Measurements from ENCODE around the gene TNS4. TPM values are rescaled to one million over a fixed set of nuclear protein-coding genes. Genes with fewer than 3 reads are reported as not detected.

TNS4 gene
- total RNA-seq, 1 experiment from 2014 or later: 36.6 TPM

DNA sequence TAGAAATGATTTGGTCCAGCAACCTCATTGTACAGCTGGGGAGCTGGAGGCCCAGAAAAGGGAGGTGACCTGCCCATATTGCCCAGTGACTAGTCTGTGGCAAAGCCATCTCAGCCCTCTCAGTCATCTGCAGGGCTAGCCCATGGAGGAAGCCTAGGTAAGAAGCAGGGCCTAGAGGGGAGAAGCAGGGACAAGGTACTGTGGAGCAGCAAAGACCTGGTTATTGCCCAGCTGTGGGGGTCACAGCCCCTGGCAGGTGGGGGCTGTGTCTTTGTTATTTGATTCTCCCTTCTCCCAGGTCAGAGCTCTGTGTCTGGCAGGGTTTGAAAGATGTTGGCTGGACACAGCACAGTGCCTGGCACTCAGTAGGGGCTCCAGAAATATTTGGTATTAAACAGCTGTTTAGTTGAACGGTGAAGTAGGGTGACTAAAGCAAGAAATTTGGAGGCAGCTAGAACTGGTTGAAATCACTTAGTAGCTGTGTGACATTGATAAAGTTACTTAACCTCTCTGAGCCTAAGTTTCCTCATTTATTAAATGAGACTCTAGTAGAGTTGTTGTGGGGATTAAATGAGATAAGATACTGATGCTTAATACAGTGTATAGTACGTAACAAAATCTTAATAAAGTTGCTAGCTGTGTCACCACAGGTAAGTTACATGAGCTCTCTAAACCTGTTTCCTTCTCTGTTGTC, 46.5 kb upstream of the TNS4 start:
- TF ChIP-seq ELF1 (IDR thresholded peaks at IDR 0.05; ENCODE audit: borderline replicate concordance, low read depth) (no peak), SIN3A (IDR thresholded peaks at IDR 0.05; ENCODE audit: low read depth) (no peak), SP1 (IDR thresholded peaks at IDR 0.05; ENCODE audit: low read depth) (no peak), EZH2phosphoT487 (IDR thresholded peaks at IDR 0.05; ENCODE audit: borderline replicate concordance) (no peak), POLR2AphosphoS5 (IDR thresholded peaks at IDR 0.05; ENCODE audit: low read depth, low read length) (no peak), YY1 (IDR thresholded peaks at IDR 0.05; ENCODE audit: extremely low read depth, insufficient replicate concordance, low read depth, low read length) (no peak), CBX3 (IDR thresholded peaks at IDR 0.05; ENCODE audit: low read depth) (no peak), POLR2A (IDR thresholded peaks at IDR 0.05; ENCODE audit: borderline replicate concordance, extremely low read depth, insufficient read depth, insufficient read length) (no peak)
- H3K27ac ChIP-seq (ENCODE audit: low read depth, low read length): no peak overlapping the region
- no TSS peak for BruUV-seq (replicated peaks)
- H3K4me3 ChIP-seq (replicated peaks in 1 of 2; ENCODE audit: low read depth in 1 of 2, low read length in 2 of 2): no peak overlapping the region
- POLR2A ChIA-PET: interaction anchor here (1.0 to 1.5 kb wide), 2 partner anchors 11 to 46 kb away, joined by 3 to 4 read pairs; partner anchors contain the start of gene TNS4
- peaks cover 6 to 10% of the 10 kb centered on the region in 2 experiments for H3K4me1 ChIP-seq (ENCODE audit: control insufficient read depth in 1 of 2, insufficient read depth in 2 of 2, low read length in 2 of 2)
- H2AFZ ChIP-seq (ENCODE audit: low read depth, low read length, poor library complexity, severe bottlenecking): no peak overlapping the region
- intact Hi-C loops (cut with micrococcal nuclease): no loop called here
- no peak overlapping the region for H3K9ac ChIP-seq (ENCODE audit: low read length)
- RAD21 ChIA-PET (ENCODE audit: low non-redundant PET in 1 of 2, low total read pairs in 2 of 2, uncharacterized antibody in 2 of 2, unreplicated experiment in 2 of 2): interaction anchor here in 1 of 2 experiments (0.7 kb wide), 1 partner anchor 12 kb away, joined by 3 read pairs; no protein-coding TSS in a partner anchor
- no peaks in the 10 kb centered on the region for H3K79me2 ChIP-seq (ENCODE audit: insufficient read depth, low read length)
- no peak for ATAC-seq
- no peaks in the 10 kb centered on the region for H3K9me3 ChIP-seq (ENCODE audit: control insufficient read depth in 1 of 2, insufficient read depth in 1 of 2, low read depth in 1 of 2, low read length in 2 of 2)
- CTCF ChIA-PET: interaction anchor here (1.3 to 1.7 kb wide), 2 partner anchors 10 to 12 kb away, joined by 5 to 7 read pairs; no protein-coding TSS in a partner anchor
- no peaks in the 10 kb centered on the region for H3K9me2 ChIP-seq (ENCODE audit: insufficient read depth)
- H3K27me3 ChIP-seq (ENCODE audit: insufficient read depth, low read length): no peaks in the 10 kb centered on the region
- no peaks in the 10 kb centered on the region for H3K36me3 ChIP-seq (ENCODE audit: control insufficient read depth in 1 of 2, insufficient read depth in 2 of 2, low read length in 2 of 2)
- DNase-seq (ENCODE audit: low read depth, low spot score): no peak
- no peaks in the 10 kb centered on the region for H4K20me1 ChIP-seq (ENCODE audit: insufficient read depth)
- no peak overlapping the region for H3K4me2 ChIP-seq (ENCODE audit: low read length)
